OCI-LY3 (cell line): Measurements from ENCODE around the gene DNAJB11.

Source experiments
- H2AFZ ChIP-seq: fragments of 200-600, 300-600 bp; shearing (Covaris generic); 2 replicates; pipeline ENCODE4 v1.6.0; 2014; ENCODE audit warnings: antibody characterized with exemption, low read depth, low read length
- H3K27ac ChIP-seq: fragments of 200-600, 300-600 bp; sonication (generic); 2 replicates; pipeline ENCODE4 v1.5.1; 2014; ENCODE audit warnings: mild to moderate bottlenecking, low read length, moderate library complexity, mixed read lengths
- H3K27me3 ChIP-seq: fragments of 200-600, 300-600 bp; sonication (generic); 2 replicates; pipeline ENCODE4 v1.6.1; 2014; ENCODE audit warnings: low read depth, low read length, mixed read lengths
- H3K36me3 ChIP-seq: fragments of 200-600, 300-600 bp; sonication (generic); replicated peaks from 2 replicates; pipeline ENCODE3; 2014; ENCODE audit warnings: low read depth, low read length, mixed read lengths
- H3K4me1 ChIP-seq: fragments of 300-600, 200-600 bp; sonication (generic); 2 replicates; pipeline ENCODE4 v1.6.1; 2014; ENCODE audit warnings: low read length, mixed read lengths
- H3K4me2 ChIP-seq: fragments of 200-600, 300-600 bp; sonication (generic); 2 replicates; pipeline ENCODE4 v1.6.1; 2014; ENCODE audit warnings: low read length, mixed read lengths
- H3K4me3 ChIP-seq: fragments of 300-600, 200-600 bp; sonication (generic); 2 replicates; pipeline ENCODE4 v1.5.1; 2014; ENCODE audit warnings: antibody characterized with exemption, mild to moderate bottlenecking, low read length, moderate library complexity
- H3K79me2 ChIP-seq: fragments of 300-600, 200-600 bp; shearing (Covaris generic); 2 replicates; pipeline ENCODE4 v1.6.1; 2014; ENCODE audit warnings: mild to moderate bottlenecking, low read length, mixed read lengths
- H3K9ac ChIP-seq: fragments of 300-600, 200-600 bp; shearing (Covaris generic); 2 replicates; pipeline ENCODE4 v1.6.0; 2014; ENCODE audit warnings: mild to moderate bottlenecking, low read length, moderate library complexity
- H3K9me3 ChIP-seq: fragments of 200-600, 300-600 bp; shearing (Covaris generic); 2 replicates; pipeline ENCODE4 v1.6.1; 2014; ENCODE audit warnings: low read length, mixed read lengths; ENCODE audit not compliant: insufficient read depth
- H4K20me1 ChIP-seq: fragments of 200-600, 300-600 bp; sonication (generic); 2 replicates; pipeline ENCODE4 v1.6.1; 2016; ENCODE audit warnings: low read length, mixed read lengths; ENCODE audit not compliant: insufficient read depth
- CTCF ChIP-seq: fragments of 200-600, 300-600 bp; sonication (generic); IDR thresholded peaks from 2 replicates; pipeline ENCODE4 v1.5.1; 2014; ENCODE audit warnings: antibody characterized with exemption, low read length, low read depth
- EZH2phosphoT487 ChIP-seq: fragments of 200-600 bp; shearing (Covaris generic); IDR thresholded peaks from 2 replicates; pipeline ENCODE4 v1.6.1; 2018; ENCODE audit warnings: antibody characterized with exemption, mixed run types, low read depth

DNAJB11 gene

GRCh38 chr3:186551387-186551786 is 19.1 kb upstream of the DNAJB11 start:
- Histone ChIP-seq H3K27ac (no peak overlapping the region), H3K4me3 (no peak overlapping the region), H3K9ac (no peak overlapping the region), H3K4me2 (no peak overlapping the region), H3K36me3 (peaks cover 24% of the 10 kb centered on the region), H3K4me1 (no peaks in the 10 kb centered on the region), H3K79me2 (no peaks in the 10 kb centered on the region), H4K20me1 (no peaks in the 10 kb centered on the region), H3K9me3 (no peaks in the 10 kb centered on the region), H3K27me3 (no peaks in the 10 kb centered on the region), H2AFZ (no peak overlapping the region)
- TF ChIP-seq EZH2phosphoT487 (no peak), CTCF (no peak)

- no peak for TF ChIP-seq EZH2phosphoT487
- no peak for TF ChIP-seq CTCF
- peaks cover 27% of the 10 kb centered on the region for H3K36me3 ChIP-seq
These were observed 18.0 kb upstream of the DNAJB11 start for GRCh38 chr3:186552408-186553031.

GRCh38 chr3:186564586-186564985 is 5.9 kb upstream of the DNAJB11 start:
- Histone ChIP-seq H3K27ac (no peak overlapping the region), H3K9ac (no peak overlapping the region), H3K4me2 (no peak overlapping the region), H3K4me1 (peaks cover 10% of the 10 kb centered on the region), H3K36me3 (peaks cover 8% of the 10 kb centered on the region), H4K20me1 (no peaks in the 10 kb centered on the region), H2AFZ (no peak overlapping the region), H3K9me3 (no peaks in the 10 kb centered on the region), H3K27me3 (no peaks in the 10 kb centered on the region), H3K4me3 (no peak overlapping the region), H3K79me2 (peaks cover 33% of the 10 kb centered on the region)
- TF ChIP-seq CTCF (no peak), EZH2phosphoT487 (no peak)

More at GRCh38 chr3:186552408-186553031, 18.0 kb upstream of the DNAJB11 start:
- H2AFZ ChIP-seq = no peak overlapping the region
- no peaks in the 10 kb centered on the region for H3K79me2 ChIP-seq
- H4K20me1 ChIP-seq = no peaks in the 10 kb centered on the region
- no peak overlapping the region for H3K4me2 ChIP-seq
- no peak overlapping the region for H3K27ac ChIP-seq
- no peak overlapping the region for H3K9ac ChIP-seq
- H3K4me3 ChIP-seq = no peak overlapping the region
- no peaks in the 10 kb centered on the region for H3K9me3 ChIP-seq
- no peaks in the 10 kb centered on the region for H3K4me1 ChIP-seq
- no peaks in the 10 kb centered on the region for H3K27me3 ChIP-seq

- TF ChIP-seq EZH2phosphoT487 (no peak), CTCF (no peak)
- Histone ChIP-seq H3K27ac (peak overlapping the region; percentile 45), H3K79me2 (peaks cover 45% of the 10 kb centered on the region), H3K9me3 (no peaks in the 10 kb centered on the region), H4K20me1 (no peaks in the 10 kb centered on the region), H3K4me1 (peaks cover 15% of the 10 kb centered on the region), H2AFZ (peak overlapping the region; percentile 60; the same call in 1 of the 2 replicates), H3K9ac (peak overlapping the region; percentile 89), H3K4me2 (peak overlapping the region; percentile 79), H3K4me3 (peak overlapping the region; percentile 92), H3K27me3 (no peaks in the 10 kb centered on the region), H3K36me3 (peaks cover 8% of the 10 kb centered on the region)
These were observed 3.8 kb upstream of the DNAJB11 start for GRCh38 chr3:186566772-186567071.
